ENCODE data around the gene MEN1.
"Not testable (repeated sequence)": the region's sequence is repeated elsewhere in the genome, so short reads cannot be mapped to it uniquely, and the experiment has no call there.

MEN1 gene

DNA sequence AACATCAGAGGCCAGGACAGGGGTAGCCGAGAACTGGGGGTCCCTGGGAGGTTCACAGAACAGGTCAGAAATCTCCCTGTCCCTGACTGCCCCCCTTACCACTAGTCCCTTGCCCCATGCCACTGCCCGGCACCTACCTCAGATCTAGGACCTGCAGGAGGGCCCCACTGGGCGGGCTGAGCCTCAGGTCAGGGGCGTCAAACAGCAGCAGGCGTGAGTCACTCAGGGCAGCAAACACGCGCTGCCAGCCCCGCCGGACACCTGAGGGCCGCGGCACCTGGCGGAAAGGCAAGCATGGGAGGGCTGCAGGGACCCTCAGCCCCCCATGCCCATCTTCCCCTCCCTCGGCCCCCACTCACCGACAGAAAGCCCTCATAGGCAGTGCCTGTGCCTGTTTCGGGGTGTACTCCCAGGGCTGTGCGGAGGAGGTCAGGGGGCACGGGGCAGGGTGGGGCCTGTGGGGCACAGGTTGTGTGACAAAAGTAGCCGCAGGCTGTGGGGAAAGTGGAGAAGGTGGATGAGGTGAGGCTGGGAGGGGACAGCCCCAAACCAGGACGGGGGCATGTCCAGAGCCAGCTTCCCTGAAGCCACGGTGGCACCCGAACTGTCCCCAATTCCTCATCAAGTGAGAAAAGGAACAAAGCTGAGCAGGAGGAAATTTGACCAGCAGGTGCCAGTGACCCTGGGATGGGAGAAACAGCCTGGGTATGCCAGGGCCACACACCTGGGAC, 22.3 kb upstream of the MEN1 start:
- no peak for DNase-seq (ENCODE audit: low read depth)

DNA sequence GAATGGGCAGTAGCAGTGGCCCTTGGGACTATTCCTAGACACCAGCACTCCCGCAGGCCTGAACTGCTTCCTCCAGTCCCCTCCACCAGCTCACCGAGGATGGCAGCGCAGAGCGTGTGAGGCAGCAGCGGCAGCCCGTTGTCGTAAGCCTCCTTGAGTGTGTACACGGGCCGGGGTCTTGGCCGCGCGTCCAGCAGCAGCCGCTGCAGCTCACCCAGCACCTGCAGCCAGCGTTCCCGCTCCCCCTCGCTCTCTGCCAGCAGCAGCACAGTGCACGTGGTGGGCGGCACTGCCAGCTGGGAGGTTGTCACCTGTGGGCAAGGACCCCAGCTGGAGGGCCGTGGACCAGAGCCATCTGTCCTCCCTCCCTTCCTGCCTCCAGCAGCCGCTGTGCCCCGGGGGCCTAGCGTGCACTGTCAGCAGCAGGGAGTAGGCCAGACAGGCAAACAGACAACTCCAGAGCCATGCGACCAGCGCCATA, 21.1 kb upstream of the MEN1 start:
- DNase-seq (ENCODE audit: low read depth), result no peak

DNA sequence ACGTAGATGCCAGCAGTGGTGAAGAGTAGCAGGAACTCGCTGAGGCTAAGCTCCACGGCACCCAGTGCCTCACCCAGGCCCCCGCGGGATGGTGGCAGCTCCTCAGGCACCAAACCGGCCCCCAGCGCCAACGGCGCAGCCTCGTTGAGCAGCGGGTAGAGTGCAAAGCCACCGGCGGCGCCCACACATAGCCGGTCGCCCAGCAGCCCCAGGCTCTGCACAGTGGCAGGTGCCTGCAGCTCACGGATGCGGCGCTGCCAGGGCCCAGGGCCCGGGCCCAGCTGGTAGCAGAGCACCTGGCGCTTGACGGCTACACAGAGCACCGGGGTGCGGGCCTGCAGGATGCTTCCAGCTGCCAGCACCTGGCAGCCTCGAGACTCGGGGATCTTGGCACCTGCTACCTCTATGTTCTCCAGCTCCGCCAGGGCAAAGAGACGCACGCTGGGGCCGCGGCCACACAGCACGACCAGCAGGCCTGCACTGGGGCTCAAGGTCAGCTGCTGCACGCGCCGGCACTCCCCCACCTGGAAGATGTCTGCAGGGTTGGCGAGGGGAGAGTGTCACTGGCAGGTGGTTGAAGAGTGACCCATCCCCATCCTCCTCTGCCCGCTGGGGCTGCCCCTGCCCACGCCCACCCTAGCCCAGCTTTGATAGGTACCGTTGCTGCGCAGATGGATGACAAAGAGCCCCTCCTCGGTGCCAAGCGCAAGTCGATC, 19.3 kb upstream of the MEN1 start:
- DNase-seq (ENCODE audit: low read depth), result no peak

DNA sequence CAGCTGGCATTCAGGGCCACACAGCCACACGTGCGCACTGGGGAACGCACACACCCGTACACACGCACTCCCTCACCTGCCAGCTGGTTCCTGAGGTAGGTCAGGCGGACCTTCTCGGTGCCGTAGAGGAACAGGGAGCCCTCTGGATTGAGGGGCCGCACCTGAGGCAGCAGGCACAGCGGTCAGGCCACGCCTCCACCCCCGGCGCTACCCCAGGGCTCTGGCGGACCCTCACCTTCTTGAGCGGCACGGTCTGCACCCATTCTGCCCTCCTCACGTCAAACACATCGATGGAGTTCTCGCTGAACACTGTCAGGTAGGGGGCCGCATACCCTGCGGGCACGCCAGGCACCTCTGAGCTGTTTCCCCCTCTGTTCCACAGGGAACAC, 17.1 kb upstream of the MEN1 start:
- DNase-seq (ENCODE audit: low read depth), result no peak

DNA sequence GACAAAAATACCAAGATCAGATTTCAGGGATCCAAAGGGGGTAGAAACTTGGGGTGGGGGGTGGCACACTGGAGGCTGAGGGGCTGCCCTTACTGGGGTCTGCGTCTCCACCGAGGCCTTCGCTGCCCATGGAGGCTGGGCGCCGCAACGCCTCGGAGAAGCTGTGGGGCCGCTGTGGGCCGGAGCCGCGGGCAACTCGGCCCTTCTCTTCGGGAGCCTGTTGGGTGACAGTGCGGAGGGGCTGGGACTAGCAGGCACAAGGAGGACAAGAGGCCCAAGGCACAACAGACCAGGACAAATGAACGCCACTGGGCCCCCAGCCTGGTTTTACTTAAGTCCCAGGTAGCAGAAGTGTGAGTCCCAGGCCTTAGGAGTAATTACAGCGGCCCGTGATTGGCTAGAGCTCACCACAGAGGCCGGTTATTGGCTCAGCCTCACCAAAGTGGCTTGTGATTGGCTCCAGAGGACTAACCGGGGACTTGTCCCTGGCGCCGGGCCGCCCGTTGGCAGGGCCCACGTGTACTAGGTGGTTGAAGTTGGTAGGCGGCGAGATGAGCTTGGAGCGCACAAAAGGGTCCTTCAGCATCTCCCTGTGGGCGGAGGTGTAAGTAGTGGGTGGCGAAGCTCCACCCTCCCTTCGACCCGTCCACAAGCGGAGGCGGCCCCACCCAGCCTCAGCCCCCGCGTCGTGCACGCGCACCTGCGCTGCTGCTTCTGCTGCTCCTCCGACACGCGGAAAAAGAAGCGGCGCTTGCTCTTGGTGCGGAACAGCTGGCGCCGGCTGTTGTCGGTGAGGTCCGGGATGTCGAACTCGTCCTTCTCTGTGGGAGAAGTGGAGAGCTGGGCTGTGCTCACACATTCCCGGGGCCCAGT, 16.5 kb upstream of the MEN1 start:
- no peak for DNase-seq (ENCODE audit: low read depth)

DNA sequence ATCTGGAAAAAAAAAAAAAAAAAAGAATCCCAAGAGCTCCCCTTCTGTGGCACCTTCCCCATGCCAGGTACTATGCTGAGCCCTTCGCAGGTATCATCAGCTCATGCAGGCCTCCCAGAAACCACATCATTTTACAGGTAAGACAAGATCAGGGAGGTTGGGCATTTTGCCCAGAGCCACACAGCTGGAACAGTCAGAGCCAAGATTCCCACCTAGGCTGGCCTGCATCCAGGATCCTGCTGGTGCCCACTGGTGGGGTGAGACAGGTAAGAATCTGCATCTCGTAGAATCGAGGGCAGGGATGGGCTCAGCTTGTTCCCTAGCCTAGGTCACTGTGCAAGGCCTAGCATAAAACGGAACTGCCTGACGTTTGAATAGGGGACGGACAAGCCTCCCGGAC, 15.7 kb upstream of the MEN1 start:
- DNase-seq (ENCODE audit: low read depth), result no peak

DNA sequence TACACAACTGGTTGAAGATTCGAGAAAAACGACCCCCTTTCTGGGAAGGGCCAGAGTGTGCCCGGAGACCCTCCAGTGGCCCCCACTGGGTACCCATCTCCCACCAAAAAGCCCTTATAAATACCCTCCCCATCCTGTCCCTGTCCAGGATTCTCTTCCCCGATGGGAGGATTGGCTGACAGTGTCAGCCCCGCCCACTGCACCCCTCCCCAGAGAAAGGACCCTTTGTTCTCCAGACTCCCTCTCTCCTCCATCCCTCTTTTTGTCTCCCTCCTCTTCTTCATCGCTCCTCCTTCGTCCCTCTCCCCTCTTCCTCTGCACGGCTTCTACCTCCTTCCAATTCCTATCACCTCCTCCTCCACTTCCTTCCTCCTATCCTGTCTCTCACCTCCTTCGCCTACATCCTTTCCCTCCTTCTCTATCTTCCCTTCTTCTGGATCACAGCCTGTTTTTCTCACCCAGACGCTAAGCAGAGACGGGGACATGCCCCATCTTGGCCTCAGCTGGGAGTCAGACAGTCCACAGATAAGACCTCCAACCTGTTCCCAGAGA, 13.3 kb upstream of the MEN1 start:
- DNase-seq (ENCODE audit: low read depth), result no peak

DNA sequence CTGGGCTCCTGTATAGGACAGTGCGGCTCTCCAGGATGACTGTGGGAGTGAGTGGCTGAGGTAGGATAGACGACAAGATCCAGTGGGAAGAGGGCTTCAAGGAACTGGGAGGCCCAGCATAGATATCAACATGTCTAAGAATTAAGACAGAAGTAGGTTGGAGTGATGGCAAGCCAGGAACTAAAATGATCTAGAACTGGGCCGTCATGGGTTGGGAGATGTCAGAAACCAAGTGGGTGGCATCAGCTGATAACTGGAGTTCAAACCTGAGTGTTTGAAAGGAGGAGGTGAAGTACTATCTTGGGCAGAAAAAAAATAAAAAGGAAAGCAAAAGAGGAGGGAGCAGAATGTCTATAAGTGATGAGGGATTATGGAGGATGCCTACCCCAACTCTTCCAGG, 7.1 kb upstream of the MEN1 start:
- no peak for DNase-seq (ENCODE audit: low read depth)

DNA sequence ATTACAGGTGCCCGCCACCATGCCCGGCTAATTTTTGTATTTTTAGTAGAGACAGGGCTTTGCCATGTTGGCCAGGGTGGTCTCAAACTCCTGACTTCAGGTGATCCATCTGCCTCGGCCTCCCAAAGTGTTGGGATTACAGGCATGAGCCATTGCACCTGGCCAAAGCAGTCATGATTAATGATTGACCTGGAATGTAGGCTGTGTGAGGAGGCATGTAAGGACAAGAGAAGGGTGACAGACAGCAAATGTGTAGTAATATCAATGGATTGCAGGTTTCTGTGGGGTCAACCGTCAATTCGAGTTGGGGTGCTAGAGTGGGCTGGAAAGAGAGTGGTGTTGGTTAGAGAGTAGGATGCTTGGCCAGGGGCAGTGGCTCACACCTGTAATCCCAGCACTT, 5.1 kb upstream of the MEN1 start:
- DNase-seq (ENCODE audit: low read depth), result not testable (repeated sequence)

DNA sequence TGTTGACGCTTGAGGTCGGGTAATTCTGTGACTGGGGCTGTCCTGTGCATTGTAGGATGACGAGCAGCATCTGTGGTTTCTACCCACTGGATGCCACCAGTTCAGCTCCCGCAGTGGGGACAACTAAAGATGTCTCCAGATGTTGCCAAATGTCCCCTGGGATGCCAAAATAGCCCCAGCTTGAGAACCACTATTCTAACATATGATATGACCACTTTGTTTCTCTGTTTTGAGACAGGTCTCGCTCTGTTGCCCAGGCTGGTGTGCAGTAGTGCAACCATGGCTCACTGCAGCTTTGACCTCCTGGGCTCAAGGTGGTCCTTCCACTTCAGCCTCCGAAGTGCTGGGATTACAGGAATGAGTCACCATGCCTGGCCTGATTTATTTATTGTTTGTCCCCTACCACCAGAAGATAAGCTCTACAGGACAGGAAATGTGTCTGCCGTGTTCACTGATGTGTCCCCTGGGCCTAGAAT, 4.4 kb upstream of the MEN1 start:
- no peak for DNase-seq (ENCODE audit: low read depth)

DNA sequence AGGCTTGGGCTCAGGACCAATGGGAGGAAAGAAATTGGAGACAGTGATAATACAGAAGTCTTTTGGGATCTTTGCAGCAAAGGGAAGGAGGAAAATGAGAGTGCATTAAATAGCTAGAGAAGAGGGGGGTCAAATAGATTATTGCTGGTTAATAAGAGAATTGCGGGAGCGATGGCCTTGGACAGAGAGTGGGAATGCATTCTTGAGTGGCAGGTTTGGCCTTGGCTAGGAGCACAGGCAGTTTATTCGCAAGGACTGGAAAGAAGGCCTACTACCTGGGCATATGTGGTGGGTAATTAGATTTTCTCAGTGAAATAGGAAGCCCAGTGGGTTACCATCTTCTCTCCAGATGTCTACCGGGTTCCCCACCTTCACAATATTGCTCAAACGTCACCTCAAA, 3.5 kb upstream of the MEN1 start:
- DNase-seq (ENCODE audit: low read depth), result no peak

DNA sequence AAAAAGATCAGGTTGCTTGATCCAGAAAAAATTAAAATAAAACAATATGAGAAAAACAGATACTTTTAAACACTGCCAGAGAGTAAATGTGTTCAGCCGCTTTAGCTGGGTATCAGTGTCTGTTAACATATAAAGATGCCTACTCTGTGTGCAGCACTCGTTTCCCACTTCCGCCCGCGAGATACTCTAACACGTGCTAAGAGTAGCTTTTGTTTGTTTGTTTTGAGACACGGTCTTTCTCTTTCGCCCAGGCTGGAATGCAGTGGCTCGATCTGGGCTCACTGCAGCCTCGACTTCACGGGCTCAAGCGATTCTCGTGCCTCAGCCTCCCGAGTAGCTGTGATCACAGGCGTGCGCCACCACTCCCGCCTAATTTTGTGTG, 531 bp upstream of the MEN1 start:
- DNase-seq (ENCODE audit: low read depth), result no peak

DNA sequence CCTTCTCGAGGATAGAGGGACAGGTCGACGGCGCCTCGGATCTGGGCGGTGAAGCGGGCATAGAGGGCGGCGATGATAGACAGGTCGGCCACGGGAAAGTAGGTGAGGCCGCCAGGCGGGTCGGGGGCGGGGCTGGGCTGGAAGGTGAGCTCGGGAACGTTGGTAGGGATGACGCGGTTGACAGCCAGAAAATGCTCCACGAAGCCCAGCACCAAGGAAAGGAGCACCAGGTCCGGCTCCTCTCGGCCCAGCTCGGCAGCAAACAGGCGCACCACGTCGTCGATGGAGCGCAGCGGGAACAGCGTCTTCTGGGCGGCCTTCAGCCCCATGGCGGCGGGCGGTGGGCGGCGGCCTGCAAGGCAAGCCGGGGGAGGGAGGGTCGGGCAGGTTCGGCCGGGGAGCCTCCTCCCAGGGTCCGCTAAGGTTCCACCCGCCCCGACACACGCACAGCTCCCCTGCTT, 540 bp downstream of the MEN1 start:
- DNase-seq (ENCODE audit: low read depth), result no peak

DNA sequence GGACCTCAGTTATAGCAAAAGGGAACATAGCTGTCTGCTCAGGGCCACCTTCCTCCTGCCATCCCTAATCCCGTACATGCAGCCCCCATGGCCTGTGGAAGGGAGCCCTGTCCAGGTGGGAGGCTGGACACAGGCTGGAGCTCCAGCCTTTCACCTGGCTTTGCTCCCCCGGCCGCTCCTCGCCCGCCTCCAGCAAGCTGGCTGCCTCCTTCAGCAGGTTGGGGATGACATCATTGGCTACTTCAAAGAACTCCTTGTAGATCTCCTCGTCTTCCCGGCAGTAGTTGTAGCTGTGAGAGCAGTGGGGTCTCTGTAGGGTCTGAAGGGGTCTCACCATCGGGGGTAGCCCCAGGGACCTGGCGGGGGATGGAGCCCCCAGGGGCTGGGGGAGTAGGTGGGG, 4.9 kb downstream of the MEN1 start:
- no peak for DNase-seq (ENCODE audit: low read depth)

DNA sequence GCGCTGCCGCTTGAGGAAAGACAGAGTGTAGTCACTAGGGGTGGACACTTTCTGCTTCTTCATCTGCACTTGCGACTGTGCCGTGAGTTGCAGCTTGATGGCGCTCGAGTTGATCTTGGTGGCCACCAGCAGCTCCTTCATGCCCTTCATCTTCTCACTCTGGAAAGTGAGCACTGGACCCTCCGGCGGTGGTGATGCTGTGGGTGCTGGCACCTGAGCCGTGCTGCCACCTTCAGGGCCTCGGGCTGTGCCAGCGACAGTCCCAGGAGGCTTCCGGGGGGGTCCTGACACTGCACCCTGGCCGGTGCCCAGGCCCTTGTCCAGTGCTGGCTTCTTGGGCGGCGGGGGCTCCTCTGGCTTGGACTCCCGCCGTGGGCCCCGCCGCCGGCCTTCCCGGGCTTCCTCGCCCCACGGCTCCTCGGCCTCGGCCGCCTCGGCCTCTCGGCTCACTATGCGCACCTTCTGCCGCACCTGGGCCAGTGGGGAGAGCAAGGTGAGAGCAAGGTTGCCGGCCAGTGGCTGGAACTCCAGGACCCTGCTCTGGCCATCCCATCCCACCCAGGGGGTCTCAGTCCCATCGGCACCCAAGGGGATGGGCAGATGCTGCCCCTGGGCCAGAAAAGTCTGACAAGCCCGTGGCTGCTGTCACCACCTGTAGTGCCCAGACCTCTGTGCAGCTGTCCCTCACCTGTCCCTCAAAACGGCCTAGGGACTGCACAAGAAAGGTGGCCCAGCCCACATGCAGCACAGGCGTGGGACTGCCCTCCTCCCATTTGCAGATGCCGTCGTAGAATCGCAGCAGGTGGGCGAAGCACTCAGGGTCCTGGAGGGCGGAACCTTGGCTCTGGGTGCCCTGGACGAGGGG, 5.8 kb downstream of the MEN1 start:
- DNase-seq (ENCODE audit: low read depth), result no peak

DNA sequence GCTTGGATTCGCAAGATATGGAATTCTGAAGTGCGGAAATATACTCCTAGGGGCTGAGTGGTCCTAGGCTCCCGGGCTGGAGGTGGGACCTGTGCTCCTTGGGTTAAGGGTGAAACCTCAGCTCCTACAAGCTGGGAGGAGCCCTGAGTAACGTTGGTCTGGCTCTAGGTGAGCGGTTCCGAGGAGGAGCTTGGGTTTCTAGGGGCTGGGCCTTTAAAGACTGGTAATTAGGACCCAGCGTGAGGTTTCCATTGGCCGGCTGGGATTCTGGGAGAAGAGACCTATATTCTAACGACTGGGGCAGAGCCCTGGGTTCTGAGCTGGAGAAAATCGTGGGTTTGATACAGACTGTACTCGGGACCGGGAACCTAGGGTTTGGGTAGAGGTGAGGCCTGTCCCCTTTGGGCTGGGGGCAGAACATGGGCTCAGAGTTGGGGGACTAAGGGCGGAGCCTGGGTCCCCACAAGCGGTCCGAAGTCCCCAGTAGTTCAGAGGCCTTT, 6.5 kb downstream of the MEN1 start:
- DNase-seq (ENCODE audit: low read depth), result no peak

DNA sequence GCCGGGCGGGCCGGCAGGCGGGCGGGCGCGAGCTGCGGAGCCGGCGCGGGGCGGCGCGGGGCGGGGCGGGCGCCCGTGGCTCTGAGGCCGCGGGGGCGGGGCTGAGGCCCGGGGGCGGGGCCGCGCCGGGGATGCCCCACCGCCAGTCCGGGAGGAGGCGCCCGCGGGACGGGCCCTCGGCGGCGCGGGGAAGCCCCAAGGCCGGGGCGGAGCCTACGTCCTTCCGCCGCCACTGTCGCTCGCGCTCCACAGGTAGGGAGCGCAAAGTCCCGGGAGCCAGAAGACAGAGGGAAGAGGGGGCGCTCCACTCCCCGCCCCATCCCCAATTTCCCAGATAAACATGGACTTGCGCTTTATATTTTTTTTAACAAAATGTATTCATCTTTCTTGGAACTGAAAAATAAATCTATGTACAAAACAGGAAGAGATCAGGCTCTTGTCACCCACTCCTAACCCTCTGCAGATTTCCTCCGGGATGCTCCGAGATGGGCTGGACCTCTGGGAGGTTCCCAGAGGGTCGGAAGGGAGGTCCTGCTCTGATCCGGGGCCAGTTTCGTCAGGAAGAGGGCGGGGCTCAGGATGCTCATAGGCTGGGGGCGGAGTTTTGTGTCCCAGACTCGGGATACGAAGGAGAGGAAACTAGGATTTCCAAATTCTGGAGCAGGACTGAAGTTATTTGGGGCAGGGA, 7.0 kb downstream of the MEN1 start, which contains the start of gene MAP4K2:
MAP4K2 (minus strand) TSS at position 57 of the 688 bp plus-strand sequence. CDS start 65 bp downstream, outside the sequence.
- peak; percentile 49 for DNase-seq (ENCODE audit: low read depth)

DNA sequence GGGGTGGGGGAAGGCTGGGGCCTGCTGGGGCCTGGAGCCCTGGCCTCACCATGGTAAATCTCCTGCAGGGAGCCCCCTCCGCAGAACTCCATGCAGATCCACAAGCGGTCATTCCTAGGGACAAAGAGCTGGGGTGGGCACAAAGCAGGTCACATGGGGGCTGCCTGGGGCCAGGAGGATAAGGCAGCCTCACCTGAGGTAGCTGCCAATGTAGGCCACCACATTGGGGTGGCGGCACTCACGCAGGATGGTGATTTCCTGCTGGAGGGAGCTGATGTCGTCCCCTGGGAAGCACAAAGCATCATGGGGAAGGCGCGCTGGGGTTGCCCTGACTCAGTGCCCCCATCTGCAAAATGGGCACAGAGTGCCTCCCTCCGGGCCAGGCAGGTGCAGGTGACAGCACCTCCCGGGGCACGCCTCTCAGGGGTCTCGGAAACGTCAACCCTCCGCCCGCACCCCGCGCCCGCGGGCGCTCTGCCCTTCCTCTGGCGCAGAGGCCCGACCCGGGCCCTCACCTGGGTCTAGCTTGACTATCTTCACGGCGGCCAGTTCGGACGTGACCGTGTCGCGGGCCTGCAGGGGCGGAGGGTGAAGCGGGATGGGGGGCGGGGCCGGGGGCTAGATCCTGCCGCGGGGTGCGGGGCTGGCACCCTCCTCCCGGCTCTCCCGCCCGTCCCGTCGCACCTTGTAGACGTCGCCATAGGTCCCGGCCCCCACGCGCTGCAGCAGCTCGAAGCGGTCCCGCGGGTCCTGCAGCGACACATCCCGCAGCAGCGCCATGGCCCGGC, 7.8 kb downstream of the MEN1 start:
- no peak for DNase-seq (ENCODE audit: low read depth)

DNA sequence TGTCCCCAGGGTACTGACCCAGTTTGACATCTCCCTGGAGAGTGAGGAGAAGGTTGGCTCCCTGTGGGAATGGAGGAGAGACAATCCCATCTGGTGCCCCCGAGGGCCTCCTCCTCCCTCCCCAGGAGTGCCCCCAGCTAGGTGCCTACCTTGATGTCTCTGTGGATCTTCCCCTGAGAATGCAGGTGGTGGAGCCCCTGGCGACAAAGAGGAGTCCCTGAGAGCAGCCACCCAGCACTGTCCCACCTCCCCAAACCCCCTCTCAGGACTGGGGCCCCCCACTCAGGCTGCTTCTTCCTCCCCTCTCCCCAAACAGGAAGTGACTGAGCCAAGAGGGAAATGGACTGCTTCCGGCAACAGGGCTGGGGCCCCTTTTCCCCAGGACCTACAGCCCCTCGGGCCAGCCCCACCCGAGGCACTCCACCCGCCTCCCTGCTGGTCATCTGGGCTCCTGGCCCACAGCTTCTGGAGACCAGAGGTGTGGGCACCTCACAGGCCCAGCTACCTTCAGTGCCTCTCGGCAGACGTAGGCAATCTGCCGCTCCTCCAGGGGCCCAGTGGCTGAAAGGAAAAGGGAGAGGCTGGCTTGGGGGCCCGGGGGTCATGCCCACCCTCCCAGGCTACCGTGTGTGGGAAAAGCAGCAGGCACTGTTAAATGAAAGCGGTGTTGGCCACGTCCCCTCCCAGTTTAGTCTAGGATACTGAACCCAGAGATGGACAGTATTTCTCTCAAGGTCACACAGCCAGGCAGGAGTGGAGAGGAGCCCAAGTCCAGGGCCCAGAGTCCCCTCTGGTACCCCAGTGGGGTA, 8.6 kb downstream of the MEN1 start:
- DNase-seq (ENCODE audit: low read depth), result no peak
